ENCODE measurements around the gene RXRA.
"Not testable (repeated sequence)": the region's sequence is repeated elsewhere in the genome, so short reads cannot be mapped to it uniquely, and the experiment has no call there.

The RXRA gene

DNA sequence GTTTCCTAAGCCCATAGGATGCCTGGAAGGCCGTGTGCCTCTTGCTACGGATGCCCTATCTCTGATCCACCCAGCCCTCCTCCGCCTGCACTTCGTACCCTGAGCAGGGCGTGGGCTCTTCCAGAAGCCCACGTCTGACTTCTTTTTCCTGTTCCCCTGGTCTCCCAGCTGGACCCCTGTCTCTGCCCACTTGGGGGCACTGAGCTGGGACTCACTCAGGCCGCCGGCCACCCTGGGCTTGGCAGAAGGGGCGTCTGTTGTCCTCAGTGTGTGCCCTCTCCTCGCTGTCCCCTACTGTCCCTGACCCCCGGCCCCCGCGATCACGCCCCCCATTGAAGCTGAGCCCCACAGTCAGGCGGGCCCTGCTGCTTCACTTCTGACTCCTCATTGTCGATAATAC, 22.0 kb upstream of the RXRA start:
- H3K9ac ChIP-seq (ENCODE audit: low read length) = no peak overlapping the region
- no peak overlapping the region for H3K4me3 ChIP-seq (ENCODE audit: low read length)
- peaks cover 23% of the 10 kb centered on the region for H3K27me3 ChIP-seq (replicated peaks; ENCODE audit: control insufficient read depth, insufficient read depth, low read length)
- H3K36me3 ChIP-seq (ENCODE audit: control insufficient read depth, insufficient read depth, low read length, severe bottlenecking) = no peaks in the 10 kb centered on the region
- peaks cover 5% of the 10 kb centered on the region for H3K4me1 ChIP-seq (ENCODE audit: control insufficient read depth, insufficient read depth, low read length)
- DNase-seq (ENCODE audit: low read depth) = no peak
- peaks cover 3% of the 10 kb centered on the region for H3K9me3 ChIP-seq (ENCODE audit: control insufficient read depth, low read length)

DNA sequence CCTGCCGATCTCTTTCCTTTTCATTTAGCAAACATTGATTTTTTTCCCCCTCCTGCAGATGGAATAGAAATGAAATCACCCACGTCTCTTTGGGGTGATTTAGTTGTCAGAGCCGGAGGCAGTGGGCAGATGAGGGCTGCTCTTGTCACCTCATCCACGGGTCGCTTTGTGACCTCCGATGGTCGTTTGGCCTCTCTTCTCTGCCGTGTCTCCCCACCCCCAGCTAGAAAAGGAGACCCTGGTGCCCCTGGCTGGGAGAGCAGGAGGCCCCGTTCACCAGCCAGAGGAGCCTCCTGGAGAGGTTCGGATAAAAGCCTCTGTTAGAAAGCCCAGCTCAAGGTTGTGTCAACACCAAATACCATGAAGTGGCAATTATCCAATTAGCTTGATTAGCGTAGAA, 21.6 kb upstream of the RXRA start:
- no peak for DNase-seq (ENCODE audit: low read depth)
- no peaks in the 10 kb centered on the region for H3K36me3 ChIP-seq (ENCODE audit: control insufficient read depth, insufficient read depth, low read length, severe bottlenecking)
- H3K9me3 ChIP-seq (ENCODE audit: control insufficient read depth, low read length) = peaks cover 3% of the 10 kb centered on the region
- H3K27me3 ChIP-seq (replicated peaks; ENCODE audit: control insufficient read depth, insufficient read depth, low read length) = peaks cover 22% of the 10 kb centered on the region
- H3K4me1 ChIP-seq (ENCODE audit: control insufficient read depth, insufficient read depth, low read length) = peaks cover 5% of the 10 kb centered on the region
- H3K9ac ChIP-seq (ENCODE audit: low read length) = no peak overlapping the region
- H3K4me3 ChIP-seq (ENCODE audit: low read length) = no peak overlapping the region

GRCh38 chr9:134305533-134305932, 20.7 kb upstream of the RXRA start:
- no peak overlapping the region for H3K4me3 ChIP-seq (ENCODE audit: low read length)
- H3K9me3 ChIP-seq (ENCODE audit: control insufficient read depth, low read length) = peaks cover 3% of the 10 kb centered on the region
- no peak for DNase-seq (ENCODE audit: low read depth)
- no peaks in the 10 kb centered on the region for H3K36me3 ChIP-seq (ENCODE audit: control insufficient read depth, insufficient read depth, low read length, severe bottlenecking)
- H3K27me3 ChIP-seq (replicated peaks; ENCODE audit: control insufficient read depth, insufficient read depth, low read length) = peaks cover 20% of the 10 kb centered on the region
- H3K9ac ChIP-seq (ENCODE audit: low read length) = no peak overlapping the region
- H3K4me1 ChIP-seq (ENCODE audit: control insufficient read depth, insufficient read depth, low read length) = peaks cover 5% of the 10 kb centered on the region

- H3K9me3 ChIP-seq (ENCODE audit: control insufficient read depth, low read length); H3K36me3 ChIP-seq (ENCODE audit: control insufficient read depth, insufficient read depth, low read length, severe bottlenecking); H3K4me3 ChIP-seq (ENCODE audit: low read length); H3K4me1 ChIP-seq (ENCODE audit: control insufficient read depth, insufficient read depth, low read length); H3K9ac ChIP-seq (ENCODE audit: low read length); DNase-seq (ENCODE audit: low read depth): not testable (repeated sequence)
- H3K27me3 ChIP-seq (replicated peaks; ENCODE audit: control insufficient read depth, insufficient read depth, low read length) = peaks cover 20% of the 10 kb centered on the region
Measured at GRCh38 chr9:134306042-134306441, 20.2 kb upstream of the RXRA start.

GRCh38 chr9:134306636-134307600, 19.3 kb upstream of the RXRA start:
- H3K27me3 ChIP-seq (replicated peaks; ENCODE audit: control insufficient read depth, insufficient read depth, low read length) = peaks cover 20% of the 10 kb centered on the region
- no peak overlapping the region for H3K4me3 ChIP-seq (ENCODE audit: low read length)
- no peak overlapping the region for H3K9ac ChIP-seq (ENCODE audit: low read length)
- H3K4me1 ChIP-seq (ENCODE audit: control insufficient read depth, insufficient read depth, low read length) = peaks cover 5% of the 10 kb centered on the region
- no peak for DNase-seq (ENCODE audit: low read depth)
- H3K9me3 ChIP-seq (ENCODE audit: control insufficient read depth, low read length) = peaks cover 10% of the 10 kb centered on the region
- no peaks in the 10 kb centered on the region for H3K36me3 ChIP-seq (ENCODE audit: control insufficient read depth, insufficient read depth, low read length, severe bottlenecking)

DNA sequence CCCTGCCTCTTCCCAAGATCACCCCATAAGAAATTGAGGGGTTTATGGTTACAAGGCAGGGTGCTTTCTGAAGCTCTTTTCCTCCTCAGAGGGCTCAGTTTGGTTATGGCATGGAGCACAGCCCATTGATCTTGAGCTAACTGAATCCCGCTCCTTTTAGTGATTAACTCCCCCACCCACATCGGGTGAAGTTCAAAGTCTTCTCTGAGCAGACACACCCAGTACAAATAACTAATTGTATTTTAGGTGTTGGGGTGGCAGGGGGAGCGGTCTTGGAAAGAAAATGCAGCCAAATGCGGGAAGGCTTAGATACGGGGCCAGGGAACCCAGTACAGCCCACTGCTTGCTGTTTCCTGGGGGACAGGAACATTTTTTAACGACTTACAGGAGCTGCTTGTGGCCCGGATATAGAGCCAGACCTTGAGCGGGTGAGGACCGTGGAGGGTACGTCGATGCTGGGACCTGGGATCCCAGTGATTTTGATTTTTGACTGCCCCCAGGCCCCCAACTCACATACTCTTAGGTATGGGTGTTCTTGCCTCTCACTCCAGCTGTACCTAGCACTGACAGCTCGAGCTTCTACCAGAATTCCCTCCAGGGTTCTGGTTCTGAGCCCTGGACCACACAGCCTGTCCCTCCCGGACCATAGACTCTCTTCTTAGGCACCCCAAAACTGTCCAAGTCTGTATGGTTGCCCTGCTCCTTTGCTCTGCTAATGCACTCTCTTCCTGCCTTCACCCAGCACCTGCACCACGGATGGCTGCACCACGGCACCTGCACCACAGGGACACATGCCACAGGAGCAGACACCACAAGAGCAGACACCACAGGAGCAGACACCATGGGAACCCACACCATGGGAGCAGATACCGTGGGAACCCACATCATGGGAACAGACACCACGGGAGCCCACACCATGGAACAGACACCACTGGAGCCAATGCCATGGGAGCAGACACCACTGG, 18.3 kb upstream of the RXRA start:
- H3K4me3 ChIP-seq (ENCODE audit: low read length) = no peak overlapping the region
- DNase-seq (ENCODE audit: low read depth) = no peak
- H3K9ac ChIP-seq (ENCODE audit: low read length) = no peak overlapping the region
- H3K9me3 ChIP-seq (ENCODE audit: control insufficient read depth, low read length) = peaks cover 15% of the 10 kb centered on the region
- no peaks in the 10 kb centered on the region for H3K36me3 ChIP-seq (ENCODE audit: control insufficient read depth, insufficient read depth, low read length, severe bottlenecking)
- H3K27me3 ChIP-seq (replicated peaks; ENCODE audit: control insufficient read depth, insufficient read depth, low read length) = peaks cover 20% of the 10 kb centered on the region
- peaks cover 5% of the 10 kb centered on the region for H3K4me1 ChIP-seq (ENCODE audit: control insufficient read depth, insufficient read depth, low read length)

DNA sequence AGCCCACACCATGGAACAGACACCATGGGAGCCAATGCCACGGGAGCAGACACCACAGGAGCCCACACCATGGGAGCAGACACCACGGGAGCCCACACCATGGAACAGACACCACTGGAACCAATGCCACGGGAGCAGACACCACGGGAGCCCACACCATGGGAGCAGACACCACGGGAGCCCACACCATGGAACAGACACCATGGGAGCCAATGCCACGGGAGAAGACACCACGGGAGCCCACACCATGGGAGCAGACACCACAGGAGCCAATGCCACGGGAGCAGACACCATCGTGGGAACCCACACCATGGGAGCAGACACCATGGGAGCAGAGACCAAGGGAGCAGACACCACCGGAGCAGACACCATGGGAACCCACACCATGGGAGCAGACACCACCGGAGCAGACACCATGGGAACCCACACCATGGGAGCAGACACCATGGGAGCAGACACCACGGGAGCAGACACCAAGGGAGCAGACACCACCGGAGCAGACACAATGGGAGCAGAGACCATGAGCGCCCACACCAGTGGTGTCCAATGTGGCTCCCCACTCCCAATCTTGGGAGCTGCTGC, 17.5 kb upstream of the RXRA start:
- not testable (repeated sequence) for H3K9ac ChIP-seq (ENCODE audit: low read length)

DNA sequence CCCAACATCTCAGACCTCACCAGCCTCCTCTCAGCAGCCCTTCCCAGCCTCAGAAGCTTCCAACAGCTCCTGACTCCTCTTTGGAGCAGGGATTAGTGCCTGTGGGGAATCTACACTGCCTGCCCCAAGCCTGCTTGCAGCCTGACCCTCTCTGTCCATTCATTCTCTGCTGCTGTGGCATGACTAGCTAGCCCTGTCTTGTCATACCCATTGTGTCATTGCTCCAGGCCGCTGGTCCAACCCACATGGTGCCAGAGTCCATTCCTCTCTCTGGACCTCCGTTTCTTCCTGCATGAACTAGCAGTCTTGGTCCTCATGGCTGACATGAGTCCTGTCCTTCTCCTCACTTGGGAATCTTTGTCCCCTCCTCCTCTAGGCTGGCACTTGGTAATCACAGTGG, 12.8 kb upstream of the RXRA start:
- no peak for DNase-seq (ENCODE audit: low read depth)
- H3K4me3 ChIP-seq (ENCODE audit: low read length) = no peak overlapping the region

More for the DNA sequence above, 17.5 kb upstream of the RXRA start:
- not testable (repeated sequence) for H3K4me1 ChIP-seq (ENCODE audit: control insufficient read depth, insufficient read depth, low read length); DNase-seq (ENCODE audit: low read depth); H3K36me3 ChIP-seq (ENCODE audit: control insufficient read depth, insufficient read depth, low read length, severe bottlenecking); H3K4me3 ChIP-seq (ENCODE audit: low read length)
- Histone ChIP-seq H3K27me3 (replicated peaks; ENCODE audit: control insufficient read depth, insufficient read depth, low read length) (peaks cover 20% of the 10 kb centered on the region), H3K9me3 (ENCODE audit: control insufficient read depth, low read length) (peaks cover 20% of the 10 kb centered on the region)

DNA sequence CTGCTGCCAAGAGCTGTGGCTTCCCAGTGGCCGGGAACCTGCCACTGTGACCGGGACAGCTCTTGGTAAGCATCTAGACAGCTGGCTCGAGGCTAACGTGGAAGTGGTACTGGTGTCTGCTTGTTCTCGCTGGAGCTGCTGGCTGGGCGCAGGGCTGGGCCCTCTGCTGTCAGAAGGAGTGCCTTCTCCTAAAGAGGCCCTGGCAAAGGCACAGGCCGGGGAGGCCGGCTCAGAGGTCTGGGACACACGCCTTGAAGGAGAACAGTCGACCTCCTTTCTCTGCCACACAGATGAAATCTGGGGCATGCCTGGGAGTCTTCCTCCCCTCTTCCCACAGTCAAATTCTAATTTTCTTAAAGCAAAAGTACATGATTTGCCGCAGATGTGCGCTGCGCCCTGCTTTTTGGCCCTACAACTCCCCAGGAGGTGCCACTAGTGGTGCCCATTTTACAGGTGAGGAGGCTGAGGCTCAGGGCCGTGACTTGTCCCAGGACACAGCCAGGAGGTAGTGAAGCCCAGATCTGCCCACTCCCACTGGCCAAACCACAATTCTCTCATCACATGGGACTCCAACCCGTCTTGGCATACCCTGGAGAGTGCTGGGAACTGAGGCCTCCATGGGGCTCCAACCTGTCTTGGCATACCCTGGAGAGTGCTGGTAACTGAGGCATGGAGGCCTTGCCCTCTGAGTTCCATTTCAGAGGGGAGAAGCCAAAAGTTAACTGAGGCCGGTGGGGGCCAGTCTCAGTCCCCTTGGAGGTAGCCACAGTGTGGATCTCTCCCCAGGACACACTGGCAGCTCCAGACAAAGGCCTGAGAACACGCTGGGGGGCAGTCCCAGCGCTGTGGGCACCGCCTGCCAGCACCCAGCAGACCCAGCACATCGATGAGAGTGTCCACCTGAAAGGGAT, 12.0 kb upstream of the RXRA start:
- Histone ChIP-seq H3K4me1 (ENCODE audit: control insufficient read depth, insufficient read depth, low read length) (no peaks in the 10 kb centered on the region), H3K9ac (ENCODE audit: low read length) (no peak overlapping the region), H3K9me3 (ENCODE audit: control insufficient read depth, low read length) (peaks cover 20% of the 10 kb centered on the region), H3K4me3 (ENCODE audit: low read length) (no peak overlapping the region), H3K27me3 (replicated peaks; ENCODE audit: control insufficient read depth, insufficient read depth, low read length) (peaks cover 3% of the 10 kb centered on the region), H3K36me3 (ENCODE audit: control insufficient read depth, insufficient read depth, low read length, severe bottlenecking) (no peaks in the 10 kb centered on the region)
- no peak for DNase-seq (ENCODE audit: low read depth)

More for the DNA sequence above, 12.8 kb upstream of the RXRA start:
- Histone ChIP-seq H3K9ac (ENCODE audit: low read length) (no peak overlapping the region), H3K36me3 (ENCODE audit: control insufficient read depth, insufficient read depth, low read length, severe bottlenecking) (no peaks in the 10 kb centered on the region), H3K27me3 (replicated peaks; ENCODE audit: control insufficient read depth, insufficient read depth, low read length) (peaks cover 9% of the 10 kb centered on the region), H3K9me3 (ENCODE audit: control insufficient read depth, low read length) (peaks cover 20% of the 10 kb centered on the region), H3K4me1 (ENCODE audit: control insufficient read depth, insufficient read depth, low read length) (no peaks in the 10 kb centered on the region)

- H3K9me3 ChIP-seq (ENCODE audit: control insufficient read depth, low read length) = peaks cover 20% of the 10 kb centered on the region
- DNase-seq (ENCODE audit: low read depth) = no peak
- no peaks in the 10 kb centered on the region for H3K4me1 ChIP-seq (ENCODE audit: control insufficient read depth, insufficient read depth, low read length)
- H3K27me3 ChIP-seq (replicated peaks; ENCODE audit: control insufficient read depth, insufficient read depth, low read length) = no peaks in the 10 kb centered on the region
- H3K36me3 ChIP-seq (ENCODE audit: control insufficient read depth, insufficient read depth, low read length, severe bottlenecking) = no peaks in the 10 kb centered on the region
- no peak overlapping the region for H3K4me3 ChIP-seq (ENCODE audit: low read length)
- H3K9ac ChIP-seq (ENCODE audit: low read length) = no peak overlapping the region
Measured at GRCh38 chr9:134314950-134315715, 11.1 kb upstream of the RXRA start.
